ENCODE data around the gene KPTN.

The KPTN gene

GRCh38 chr19:47481460-47482052, 2.5 kb downstream of the KPTN start:
- no peak overlapping the region for H3K4me3 ChIP-seq (replicated peaks; ENCODE audit: low read depth, low read length)

GRCh38 chr19:47480658-47481057, 3.4 kb downstream of the KPTN start:
- Histone ChIP-seq H3K27me3 (replicated peaks; ENCODE audit: control insufficient read depth, insufficient read depth, low read length) (no peaks in the 10 kb centered on the region), H3K4me3 (replicated peaks; ENCODE audit: low read depth, low read length) (no peak overlapping the region), H3K36me3 (ENCODE audit: control insufficient read depth, insufficient read depth, low read length) (no peaks in the 10 kb centered on the region; the same call in 1 of the 2 replicates)
- no peak for TF ChIP-seq CTCF (IDR thresholded peaks at IDR 0.05; ENCODE audit: insufficient read depth, low read length, poor library complexity, severe bottlenecking)
- DNase-seq (ENCODE audit: extremely low read depth, insufficient read length) = no peak

More at GRCh38 chr19:47481460-47482052, 2.5 kb downstream of the KPTN start:
- no peak for DNase-seq (ENCODE audit: extremely low read depth, insufficient read length)
- Histone ChIP-seq H3K36me3 (ENCODE audit: control insufficient read depth, insufficient read depth, low read length) (no peaks in the 10 kb centered on the region; the same call in none of the 2 replicates), H3K27me3 (replicated peaks; ENCODE audit: control insufficient read depth, insufficient read depth, low read length) (no peaks in the 10 kb centered on the region)
- no peak for TF ChIP-seq CTCF (IDR thresholded peaks at IDR 0.05; ENCODE audit: insufficient read depth, low read length, poor library complexity, severe bottlenecking)

- DNase-seq (ENCODE audit: extremely low read depth, insufficient read length) = no peak
- no peaks in the 10 kb centered on the region for H3K27me3 ChIP-seq (replicated peaks; ENCODE audit: control insufficient read depth, insufficient read depth, low read length)
- no peak for TF ChIP-seq CTCF (IDR thresholded peaks at IDR 0.05; ENCODE audit: insufficient read depth, low read length, poor library complexity, severe bottlenecking)
- H3K4me3 ChIP-seq (replicated peaks; ENCODE audit: low read depth, low read length) = no peak overlapping the region
- no peaks in the 10 kb centered on the region for H3K36me3 ChIP-seq (ENCODE audit: control insufficient read depth, insufficient read depth, low read length)
Observed at GRCh38 chr19:47479701-47480503, 4.1 kb downstream of the KPTN start.

- no peak for TF ChIP-seq CTCF (IDR thresholded peaks at IDR 0.05; ENCODE audit: insufficient read depth, low read length, poor library complexity, severe bottlenecking)
Observed at GRCh38 chr19:47476438-47476972, 7.5 kb downstream of the KPTN start.

GRCh38 chr19:47475465-47475864, 8.6 kb downstream of the KPTN start:
- no peaks in the 10 kb centered on the region for H3K36me3 ChIP-seq (ENCODE audit: control insufficient read depth, insufficient read depth, low read length)
- no peak for DNase-seq (ENCODE audit: extremely low read depth, insufficient read length)
- H3K27me3 ChIP-seq (replicated peaks; ENCODE audit: control insufficient read depth, insufficient read depth, low read length) = no peaks in the 10 kb centered on the region
- no peak for TF ChIP-seq CTCF (IDR thresholded peaks at IDR 0.05; ENCODE audit: insufficient read depth, low read length, poor library complexity, severe bottlenecking)
- H3K4me3 ChIP-seq (replicated peaks; ENCODE audit: low read depth, low read length) = no peak overlapping the region

More at GRCh38 chr19:47476438-47476972, 7.5 kb downstream of the KPTN start:
- no peak for DNase-seq (ENCODE audit: extremely low read depth, insufficient read length)
- H3K36me3 ChIP-seq (ENCODE audit: control insufficient read depth, insufficient read depth, low read length) = no peaks in the 10 kb centered on the region
- no peaks in the 10 kb centered on the region for H3K27me3 ChIP-seq (replicated peaks; ENCODE audit: control insufficient read depth, insufficient read depth, low read length)
- H3K4me3 ChIP-seq (replicated peaks; ENCODE audit: low read depth, low read length) = no peak overlapping the region
